ENCODE measurements around the gene MAPK1. TPM values are rescaled to one million over a fixed set of nuclear protein-coding genes. Genes with fewer than 3 reads are reported as not detected.
"Not testable (repeated sequence)": the region's sequence is repeated elsewhere in the genome, so short reads cannot be mapped to it uniquely, and the experiment has no call there.

MAPK1 gene
- total RNA-seq, 1 donor from 2014 or later, result 119 TPM

DNA sequence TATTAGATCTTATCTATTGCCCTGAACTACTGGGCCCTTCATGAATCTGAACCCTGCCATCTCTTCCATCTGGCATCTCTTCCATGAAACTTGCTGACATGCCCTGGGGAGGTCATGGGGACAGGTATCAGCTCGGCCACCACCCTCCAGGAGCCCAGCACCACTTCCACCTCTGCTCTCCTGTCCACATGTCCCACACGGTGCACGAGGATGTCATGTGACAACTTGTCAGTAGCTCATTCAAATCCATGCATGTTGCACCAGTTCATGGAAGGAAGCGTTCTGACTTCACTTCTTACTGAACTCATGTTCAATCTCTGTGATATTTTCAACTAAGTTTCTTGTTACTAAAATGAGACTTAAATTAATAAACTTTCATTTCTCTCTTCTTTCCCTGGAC lies 148.4 kb downstream of the MAPK1 start:
- Mint-ChIP-seq H3K36me3 (ENCODE audit: low read depth, unreplicated experiment) (no peaks in the 10 kb centered on the region), H3K27ac (ENCODE audit: unreplicated experiment) (no peak overlapping the region), H3K27me3 (ENCODE audit: unreplicated experiment) (no peaks in the 10 kb centered on the region), H3K4me3 (ENCODE audit: unreplicated experiment) (no peak overlapping the region), H3K9me3 (ENCODE audit: unreplicated experiment) (no peaks in the 10 kb centered on the region), H3K4me1 (ENCODE audit: unreplicated experiment) (no peaks in the 10 kb centered on the region)
- TF ChIP-seq, protein P1, sequence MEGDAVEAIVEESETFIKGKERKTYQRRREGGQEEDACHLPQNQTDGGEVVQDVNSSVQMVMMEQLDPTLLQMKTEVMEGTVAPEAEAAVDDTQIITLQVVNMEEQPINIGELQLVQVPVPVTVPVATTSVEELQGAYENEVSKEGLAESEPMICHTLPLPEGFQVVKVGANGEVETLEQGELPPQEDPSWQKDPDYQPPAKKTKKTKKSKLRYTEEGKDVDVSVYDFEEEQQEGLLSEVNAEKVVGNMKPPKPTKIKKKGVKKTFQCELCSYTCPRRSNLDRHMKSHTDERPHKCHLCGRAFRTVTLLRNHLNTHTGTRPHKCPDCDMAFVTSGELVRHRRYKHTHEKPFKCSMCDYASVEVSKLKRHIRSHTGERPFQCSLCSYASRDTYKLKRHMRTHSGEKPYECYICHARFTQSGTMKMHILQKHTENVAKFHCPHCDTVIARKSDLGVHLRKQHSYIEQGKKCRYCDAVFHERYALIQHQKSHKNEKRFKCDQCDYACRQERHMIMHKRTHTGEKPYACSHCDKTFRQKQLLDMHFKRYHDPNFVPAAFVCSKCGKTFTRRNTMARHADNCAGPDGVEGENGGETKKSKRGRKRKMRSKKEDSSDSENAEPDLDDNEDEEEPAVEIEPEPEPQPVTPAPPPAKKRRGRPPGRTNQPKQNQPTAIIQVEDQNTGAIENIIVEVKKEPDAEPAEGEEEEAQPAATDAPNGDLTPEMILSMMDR (IDR thresholded peaks at IDR 0.05; ENCODE audit: unreplicated experiment), result no peak
- DNase-seq (ENCODE audit: low spot score), result no peak

DNA sequence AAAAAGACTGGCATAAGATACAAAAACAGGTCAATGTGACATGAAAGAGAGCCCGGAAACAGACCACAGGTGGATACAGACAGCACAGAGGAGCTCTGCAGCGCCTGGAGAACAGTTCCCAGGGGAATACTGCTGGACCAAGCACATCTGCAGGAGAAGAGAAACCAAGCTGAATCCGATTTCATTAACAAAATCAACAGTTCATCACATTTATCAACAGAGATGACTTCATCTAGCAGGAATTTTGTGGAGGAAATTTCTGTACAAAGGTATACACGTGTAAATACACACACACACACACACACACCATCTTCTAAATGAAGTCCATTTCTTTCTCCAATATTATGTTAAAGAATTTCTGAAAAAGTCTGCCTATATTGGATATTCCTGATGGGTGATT lies 148.9 kb downstream of the MAPK1 start:
- TF ChIP-seq, protein P1 (IDR thresholded peaks at IDR 0.05; ENCODE audit: unreplicated experiment), result no peak
- DNase-seq (ENCODE audit: low spot score), result no peak
- no peaks in the 10 kb centered on the region for H3K36me3 Mint-ChIP-seq (ENCODE audit: low read depth, unreplicated experiment)
- no peak overlapping the region for H3K4me3 Mint-ChIP-seq (ENCODE audit: unreplicated experiment)
- H3K27ac Mint-ChIP-seq (ENCODE audit: unreplicated experiment), result no peak overlapping the region
- no peaks in the 10 kb centered on the region for H3K9me3 Mint-ChIP-seq (ENCODE audit: unreplicated experiment)
- H3K27me3 Mint-ChIP-seq (ENCODE audit: unreplicated experiment), result no peaks in the 10 kb centered on the region
- H3K4me1 Mint-ChIP-seq (ENCODE audit: unreplicated experiment), result peaks cover 3% of the 10 kb centered on the region

GRCh38 chr22:21716395-21717122 lies 150.9 kb downstream of the MAPK1 start:
- not testable (repeated sequence) for H3K36me3 Mint-ChIP-seq (ENCODE audit: low read depth, unreplicated experiment); H3K9me3 Mint-ChIP-seq (ENCODE audit: unreplicated experiment); H3K27ac Mint-ChIP-seq (ENCODE audit: unreplicated experiment); H3K27me3 Mint-ChIP-seq (ENCODE audit: unreplicated experiment); DNase-seq (ENCODE audit: low spot score); H3K4me3 Mint-ChIP-seq (ENCODE audit: unreplicated experiment)
- H3K4me1 Mint-ChIP-seq (ENCODE audit: unreplicated experiment), result peaks cover 11% of the 10 kb centered on the region

GRCh38 chr22:21714786-21715185 lies 152.7 kb downstream of the MAPK1 start:
- Mint-ChIP-seq H3K27me3 (ENCODE audit: unreplicated experiment) (no peaks in the 10 kb centered on the region), H3K36me3 (ENCODE audit: low read depth, unreplicated experiment) (peaks cover 6% of the 10 kb centered on the region), H3K27ac (ENCODE audit: unreplicated experiment) (no peak overlapping the region), H3K4me1 (ENCODE audit: unreplicated experiment) (peaks cover 11% of the 10 kb centered on the region), H3K4me3 (ENCODE audit: unreplicated experiment) (no peak overlapping the region), H3K9me3 (ENCODE audit: unreplicated experiment) (no peaks in the 10 kb centered on the region)
- DNase-seq (ENCODE audit: low spot score), result no peak
- TF ChIP-seq, protein P1 (IDR thresholded peaks at IDR 0.05; ENCODE audit: unreplicated experiment), result no peak

GRCh38 chr22:21714059-21714770 lies 153.2 kb downstream of the MAPK1 start:
- Mint-ChIP-seq H3K36me3 (ENCODE audit: low read depth, unreplicated experiment) (peaks cover 9% of the 10 kb centered on the region), H3K9me3 (ENCODE audit: unreplicated experiment) (no peaks in the 10 kb centered on the region), H3K4me3 (ENCODE audit: unreplicated experiment) (no peak overlapping the region), H3K4me1 (ENCODE audit: unreplicated experiment) (peaks cover 11% of the 10 kb centered on the region), H3K27ac (ENCODE audit: unreplicated experiment) (no peak overlapping the region), H3K27me3 (ENCODE audit: unreplicated experiment) (no peaks in the 10 kb centered on the region)
- DNase-seq (ENCODE audit: low spot score), result no peak
- TF ChIP-seq, protein P1 (IDR thresholded peaks at IDR 0.05; ENCODE audit: unreplicated experiment), result no peak
